GM12801 (cell line): ENCODE measurements around the gene ACVRL1.

Experiments
- CTCF ChIP-seq: IDR thresholded peaks from one replicate; pipeline ENCODE4 v1.5.1; 2011; ENCODE audit warnings: control low read depth; ENCODE audit not compliant: insufficient read length; ENCODE audit errors: extremely low read depth

The ACVRL1 gene

GRCh38 chr12:51910691-51911090, 3.4 kb downstream of the ACVRL1 start:
- TF ChIP-seq CTCF, result no peak

GRCh38 chr12:51911307-51911706, 4.0 kb downstream of the ACVRL1 start:
- TF ChIP-seq CTCF, result no peak

GRCh38 chr12:51911788-51912711, 4.7 kb downstream of the ACVRL1 start:
- no peak for TF ChIP-seq CTCF

GRCh38 chr12:51913071-51914033, 6.0 kb downstream of the ACVRL1 start:
- no peak for TF ChIP-seq CTCF

- no peak for TF ChIP-seq CTCF
Measured at GRCh38 chr12:51914034-51914923, 7.0 kb downstream of the ACVRL1 start.

GRCh38 chr12:51915003-51915625, 7.8 kb downstream of the ACVRL1 start:
- TF ChIP-seq CTCF, result no peak
